Gastrocnemius medialis (tissue), 4 donors: ENCODE data around the gene TMEM123.

Experiments used
- POLR2A ChIP-seq, 2 donors: fragments of 450-650 bp; IDR thresholded peaks; one replicate each; pipeline ENCODE4 v1.6.1; 2017; ENCODE audit warnings: antibody characterized with exemption in 2 of 2, mild to moderate bottlenecking in 2 of 2, moderate library complexity in 2 of 2
- TF ChIP-seq, protein P1 (sequence below), 5 experiments: fragments of 450-650 bp in 3 of 5; fragments of 200-600 bp in 2 of 5; sonication (generic) in 2 of 5; IDR thresholded peaks in 4 of 5; conservative IDR thresholded peaks in 1 of 5; 1 replicate in 4 of 5; 2 replicates in 1 of 5; pipeline ENCODE4 v1.5.1; 2016 to 2019; ENCODE audit warnings: antibody characterized with exemption in 5 of 5, mild to moderate bottlenecking in 3 of 5, moderate library complexity in 3 of 5

DNA sequence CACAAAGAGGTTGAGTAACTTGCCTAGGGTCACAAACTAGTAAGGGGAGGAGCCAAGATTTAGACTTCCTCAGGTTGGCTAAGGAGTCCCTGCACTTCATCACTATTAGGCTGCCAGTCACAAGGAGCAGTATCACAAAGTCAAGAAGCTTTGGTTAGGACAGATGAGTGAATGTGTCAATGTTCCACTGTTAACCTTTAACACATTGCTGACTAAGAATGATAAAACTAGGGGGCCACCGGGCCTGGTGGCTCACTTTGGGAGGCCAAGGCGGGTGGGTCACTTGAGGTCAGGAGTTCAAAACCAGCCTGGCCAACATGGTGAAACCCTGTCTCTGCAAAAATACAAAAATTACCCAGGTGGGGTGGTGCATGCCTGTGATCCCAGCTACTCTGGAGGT, 32.0 kb downstream of the TMEM123 start:
- TF ChIP-seq, protein P1, sequence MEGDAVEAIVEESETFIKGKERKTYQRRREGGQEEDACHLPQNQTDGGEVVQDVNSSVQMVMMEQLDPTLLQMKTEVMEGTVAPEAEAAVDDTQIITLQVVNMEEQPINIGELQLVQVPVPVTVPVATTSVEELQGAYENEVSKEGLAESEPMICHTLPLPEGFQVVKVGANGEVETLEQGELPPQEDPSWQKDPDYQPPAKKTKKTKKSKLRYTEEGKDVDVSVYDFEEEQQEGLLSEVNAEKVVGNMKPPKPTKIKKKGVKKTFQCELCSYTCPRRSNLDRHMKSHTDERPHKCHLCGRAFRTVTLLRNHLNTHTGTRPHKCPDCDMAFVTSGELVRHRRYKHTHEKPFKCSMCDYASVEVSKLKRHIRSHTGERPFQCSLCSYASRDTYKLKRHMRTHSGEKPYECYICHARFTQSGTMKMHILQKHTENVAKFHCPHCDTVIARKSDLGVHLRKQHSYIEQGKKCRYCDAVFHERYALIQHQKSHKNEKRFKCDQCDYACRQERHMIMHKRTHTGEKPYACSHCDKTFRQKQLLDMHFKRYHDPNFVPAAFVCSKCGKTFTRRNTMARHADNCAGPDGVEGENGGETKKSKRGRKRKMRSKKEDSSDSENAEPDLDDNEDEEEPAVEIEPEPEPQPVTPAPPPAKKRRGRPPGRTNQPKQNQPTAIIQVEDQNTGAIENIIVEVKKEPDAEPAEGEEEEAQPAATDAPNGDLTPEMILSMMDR (IDR thresholded peaks at IDR 0.05 in 4 of 5, conservative IDR thresholded peaks at IDR 0.05 in 1 of 5) = no peak
- no peak for TF ChIP-seq POLR2A (IDR thresholded peaks at IDR 0.05)
